Inflammatory macrophage (primary cell): ENCODE measurements around the gene TNIK.

ENCODE experiments used
- DNase-seq, 2 donors: peaks; one replicate each; pipeline ENCODE4 v3.0.0-alpha.2; 2020 to 2022

The TNIK gene

GRCh38 chr3:171222995-171223394 lies 237.2 kb downstream of the TNIK start:
- DNase-seq: no peak

GRCh38 chr3:171221597-171221996 lies 238.6 kb downstream of the TNIK start:
- DNase-seq: no peak

DNA sequence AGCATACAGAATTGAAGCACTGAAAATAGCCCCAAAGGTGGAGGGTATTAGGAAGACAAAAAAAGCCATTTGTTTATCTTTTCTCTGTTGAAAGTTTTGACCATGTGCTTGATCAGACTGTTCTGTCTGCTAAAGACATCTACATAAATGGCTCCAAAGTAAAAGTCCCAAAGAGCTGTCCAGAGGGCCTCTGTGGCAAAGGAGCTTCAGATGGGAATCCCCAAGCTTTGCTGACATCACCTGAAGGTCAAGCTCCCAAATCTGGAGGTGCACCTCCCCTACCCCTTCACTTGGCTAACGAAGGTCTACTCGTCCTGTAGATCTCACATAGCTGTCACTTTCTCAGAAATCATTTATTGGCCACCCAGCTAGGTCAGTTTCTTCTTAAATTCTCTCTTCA lies 239.1 kb downstream of the TNIK start:
- DNase-seq: no peak

DNA sequence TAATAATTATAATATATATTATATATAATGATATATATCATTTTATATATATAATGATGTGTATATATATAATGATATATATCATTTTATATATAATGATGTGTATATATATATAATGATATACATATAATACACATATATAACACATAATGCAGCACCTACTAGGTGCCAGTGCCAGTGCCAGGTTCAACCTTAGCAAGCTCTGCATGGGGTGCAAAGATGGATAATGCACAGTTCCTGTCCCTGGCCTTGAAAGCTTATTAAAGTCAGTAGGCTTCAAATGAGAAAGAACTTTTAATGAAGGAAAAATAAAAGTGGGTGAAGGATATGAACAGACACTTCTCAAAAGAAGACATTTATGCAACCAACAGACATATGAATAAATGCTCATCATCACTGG lies 240.9 kb downstream of the TNIK start:
- no peak for DNase-seq

DNA sequence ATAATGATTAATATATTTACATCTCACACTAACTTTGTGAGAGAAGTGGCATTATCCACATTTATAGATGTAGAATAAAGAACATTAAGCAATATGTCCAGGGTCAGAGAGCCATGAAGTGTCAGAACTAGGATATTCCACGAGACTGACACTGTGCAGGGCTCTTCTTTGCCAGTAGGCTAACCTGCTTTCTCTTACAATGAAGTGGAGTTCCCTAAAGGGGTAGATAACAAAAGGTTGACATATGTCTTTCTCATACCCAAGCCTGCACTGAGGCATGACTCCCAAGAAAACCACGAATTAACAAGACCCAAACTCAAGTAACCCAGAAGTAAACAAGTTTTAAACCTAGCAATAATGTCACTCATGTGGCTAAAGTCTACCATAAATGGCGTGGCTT lies 242.1 kb downstream of the TNIK start:
- no peak for DNase-seq

GRCh38 chr3:171213907-171214306 lies 246.3 kb downstream of the TNIK start:
- no peak for DNase-seq

GRCh38 chr3:171213178-171213577 lies 247.0 kb downstream of the TNIK start:
- DNase-seq: no peak

DNA sequence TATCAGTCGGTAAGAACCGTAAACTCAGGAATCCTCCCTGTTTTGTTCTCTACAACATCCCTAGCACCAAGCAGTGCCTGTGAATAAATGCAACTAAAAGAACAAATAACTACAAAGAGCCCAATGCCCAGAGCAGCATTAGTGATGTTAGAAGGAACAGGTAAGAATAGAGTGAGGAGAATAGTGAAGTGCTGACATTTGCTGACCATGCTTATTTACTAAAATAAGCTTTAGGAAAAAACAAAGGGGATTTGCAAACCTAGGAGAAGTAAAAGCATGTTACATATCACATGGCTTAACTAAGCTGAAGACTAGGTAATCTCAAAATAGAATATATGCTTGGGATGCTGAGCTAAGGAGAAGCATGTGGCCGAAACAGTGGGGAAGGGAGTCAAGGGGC lies 247.6 kb downstream of the TNIK start:
- no peak for DNase-seq

DNA sequence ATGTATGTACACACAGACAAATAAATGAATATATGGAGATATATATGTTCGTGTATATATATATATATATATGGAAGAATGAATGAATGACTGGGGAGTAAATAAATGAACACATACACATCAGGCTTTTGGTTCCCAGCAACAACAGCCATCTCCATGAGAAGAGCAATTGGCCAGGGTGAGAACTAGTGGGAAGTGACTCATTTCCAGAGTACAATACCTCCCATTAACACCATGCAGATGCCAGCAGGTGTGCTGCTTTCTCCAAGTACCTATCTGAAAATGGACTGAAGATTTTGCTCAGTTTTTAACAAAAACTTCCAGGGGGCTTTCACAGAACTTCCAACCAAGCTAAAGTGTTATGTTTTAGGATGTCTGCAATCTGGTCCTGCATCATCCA lies 253.9 kb downstream of the TNIK start:
- DNase-seq: no peak

GRCh38 chr3:171204942-171205341 lies 255.3 kb downstream of the TNIK start:
- DNase-seq: no peak

- no peak for DNase-seq
Measured at GRCh38 chr3:171201825-171202224, 258.4 kb downstream of the TNIK start.

DNA sequence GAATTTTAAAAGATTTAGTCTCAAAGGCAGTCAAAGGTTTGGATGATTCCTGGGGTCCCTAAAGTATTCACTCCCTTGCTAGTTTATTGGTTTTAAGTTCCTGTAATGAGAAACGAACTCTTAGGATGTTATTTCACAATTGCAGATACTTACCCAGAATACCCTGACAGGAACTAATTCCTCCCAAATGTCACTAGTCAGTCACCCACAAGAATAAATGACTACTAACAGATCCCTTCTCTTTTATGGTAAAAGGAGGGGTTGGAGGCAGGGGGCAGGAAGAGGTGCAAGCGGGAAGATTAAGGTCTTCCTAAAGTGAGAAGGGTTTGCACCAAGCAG lies 259.5 kb downstream of the TNIK start:
- no peak for DNase-seq

DNA sequence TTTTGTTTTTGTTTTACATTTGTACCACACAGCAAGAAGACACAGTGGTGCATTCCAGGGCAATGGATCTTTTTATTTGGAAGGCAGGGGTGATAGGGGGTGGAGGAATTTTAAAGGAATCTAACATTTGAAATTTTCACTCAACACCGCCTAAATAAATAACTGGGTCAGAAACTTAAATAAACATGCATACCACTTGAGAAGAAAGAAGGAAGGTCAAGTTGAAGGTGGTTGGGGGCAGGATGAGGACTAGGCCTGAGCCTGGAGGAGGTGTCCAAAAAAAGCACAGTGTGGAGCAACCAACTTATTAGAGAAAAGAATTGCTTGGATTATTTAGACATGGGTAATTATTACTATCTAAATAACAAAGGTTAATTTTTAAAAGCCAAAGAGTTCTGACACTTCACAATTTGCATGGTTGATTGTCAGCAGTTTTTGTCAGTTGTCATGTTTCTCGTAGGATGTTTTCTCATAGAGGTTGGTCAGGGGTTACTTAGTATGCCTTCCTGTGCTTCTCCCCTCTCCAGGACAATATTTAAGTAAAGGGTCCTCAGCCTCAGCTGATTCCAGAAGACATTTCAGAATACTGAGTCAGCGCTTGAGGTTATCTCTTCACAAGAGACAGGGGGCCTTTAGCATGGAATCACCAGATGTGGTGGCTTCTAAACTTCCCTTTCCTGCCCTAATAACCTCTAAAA lies 260.0 kb downstream of the TNIK start:
- DNase-seq: no peak

DNA sequence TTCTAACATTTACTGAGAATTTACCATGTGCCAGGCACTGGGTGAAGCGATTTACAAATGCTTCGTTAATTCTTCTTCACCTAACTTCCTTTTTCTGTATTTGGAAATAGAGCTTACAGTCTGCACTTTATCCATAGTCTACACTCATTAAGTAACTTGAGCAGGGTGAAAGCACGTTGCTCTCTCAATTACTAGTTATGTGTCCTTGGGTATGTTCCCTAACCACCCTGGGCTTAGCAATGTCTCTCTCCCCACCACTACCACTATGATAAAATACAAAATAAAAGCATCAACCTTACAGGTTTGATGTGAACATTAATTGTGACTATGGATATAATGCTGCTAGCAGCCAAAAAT lies 260.8 kb downstream of the TNIK start:
- DNase-seq: peak in 1 of 2 donors; percentile 28

DNA sequence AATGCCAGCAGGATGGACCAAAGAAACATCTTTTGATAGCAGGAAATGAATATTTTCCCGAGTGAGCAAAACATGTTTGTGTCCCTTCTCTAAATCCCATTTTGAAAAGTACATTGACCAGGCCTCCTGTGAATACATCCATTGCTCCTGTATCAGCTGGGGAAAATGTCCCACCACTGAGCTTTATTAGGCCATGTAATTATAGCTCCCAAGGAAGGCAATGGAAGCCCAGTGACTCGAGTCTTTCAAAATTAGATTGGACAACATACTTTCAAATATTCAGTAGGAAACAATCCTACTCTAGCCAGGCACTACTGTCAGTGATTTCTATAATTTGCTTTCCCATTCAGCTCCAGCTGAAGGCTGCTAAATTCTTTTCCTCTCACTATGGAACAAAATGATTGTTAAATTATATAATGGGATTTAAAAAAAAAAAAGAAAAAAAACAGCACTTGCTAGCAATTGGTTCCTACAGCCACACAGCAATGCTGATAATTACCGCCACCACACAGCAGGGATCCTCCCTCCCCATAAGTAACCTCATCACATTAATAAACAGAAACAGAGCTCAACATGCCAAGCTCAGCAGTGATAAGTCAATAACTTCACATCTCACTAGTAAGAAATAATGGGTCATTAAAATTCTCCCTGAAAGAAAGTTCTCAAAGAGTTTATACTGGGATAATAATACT lies 261.3 kb downstream of the TNIK start:
- no peak for DNase-seq

DNA sequence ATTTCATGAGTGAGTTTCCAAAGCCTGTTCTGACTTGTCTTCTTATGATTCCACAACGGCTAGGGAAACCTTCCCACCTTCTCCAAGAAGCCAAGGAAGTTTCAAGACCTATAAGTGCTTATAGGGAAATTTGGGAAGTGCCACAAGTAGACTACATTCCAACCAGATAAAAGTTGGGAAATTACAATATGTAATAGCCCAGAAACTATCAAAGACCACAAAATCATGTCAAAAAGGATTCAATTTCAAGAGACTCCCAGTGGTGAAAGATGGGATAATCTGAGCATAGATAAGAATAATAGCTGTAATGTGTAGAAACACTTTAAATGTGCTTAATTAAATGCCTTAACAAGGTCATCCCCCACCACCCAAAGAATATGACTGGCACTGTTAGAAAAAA lies 264.5 kb downstream of the TNIK start:
- DNase-seq: no peak

- DNase-seq: no peak
Measured at GRCh38 chr3:171194965-171195364, 265.2 kb downstream of the TNIK start.

DNA sequence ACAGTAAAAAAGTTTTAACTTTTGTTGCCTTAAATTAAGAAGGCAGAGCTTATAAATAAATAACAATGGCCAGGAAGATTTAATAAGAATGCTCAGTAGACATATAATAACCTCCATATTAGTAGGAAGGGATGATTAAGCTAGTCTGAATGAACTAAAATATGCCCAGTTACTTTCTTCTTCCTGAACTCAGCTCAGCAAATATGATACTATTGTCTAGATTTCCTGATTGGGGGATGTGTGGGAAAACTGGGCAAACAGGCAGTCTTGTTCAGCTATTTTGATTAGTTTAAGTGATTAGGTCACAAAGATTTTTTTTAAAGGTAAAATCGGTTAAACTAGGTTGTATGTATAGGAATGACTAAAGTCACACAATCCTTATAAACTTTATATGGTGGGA lies 266.5 kb downstream of the TNIK start:
- DNase-seq: no peak

DNA sequence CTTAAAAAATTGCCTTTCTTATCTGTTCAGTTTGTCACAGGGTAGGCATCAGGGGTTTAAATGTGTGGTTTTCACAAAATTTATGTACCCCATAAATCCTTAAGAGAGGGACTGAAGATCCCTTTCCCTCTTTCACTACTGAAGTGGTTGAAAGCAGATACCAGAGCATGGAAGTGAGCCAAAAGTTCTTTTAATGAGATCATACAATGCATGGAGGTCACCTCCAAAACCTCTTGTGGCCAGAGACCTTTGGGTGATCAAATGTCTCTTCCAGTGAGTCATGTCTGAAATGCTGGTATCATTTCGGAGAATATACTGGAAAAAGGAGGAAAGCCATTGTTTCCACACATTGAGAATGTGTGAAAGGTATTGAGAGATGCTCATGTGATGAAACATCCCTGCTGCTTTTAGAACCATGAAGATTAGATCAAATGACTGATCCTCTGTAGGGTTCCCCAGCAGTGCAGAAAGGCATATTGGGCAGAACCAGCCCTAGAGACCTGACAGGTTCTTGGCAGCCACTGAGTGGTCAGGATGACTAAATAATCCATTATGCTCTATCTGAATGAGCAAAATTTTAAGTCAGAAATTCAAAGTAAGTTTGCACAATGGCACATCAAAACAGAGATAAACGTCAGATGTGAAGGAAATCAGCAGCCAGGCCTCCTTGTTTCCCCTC lies 267.9 kb downstream of the TNIK start:
- no peak for DNase-seq

DNA sequence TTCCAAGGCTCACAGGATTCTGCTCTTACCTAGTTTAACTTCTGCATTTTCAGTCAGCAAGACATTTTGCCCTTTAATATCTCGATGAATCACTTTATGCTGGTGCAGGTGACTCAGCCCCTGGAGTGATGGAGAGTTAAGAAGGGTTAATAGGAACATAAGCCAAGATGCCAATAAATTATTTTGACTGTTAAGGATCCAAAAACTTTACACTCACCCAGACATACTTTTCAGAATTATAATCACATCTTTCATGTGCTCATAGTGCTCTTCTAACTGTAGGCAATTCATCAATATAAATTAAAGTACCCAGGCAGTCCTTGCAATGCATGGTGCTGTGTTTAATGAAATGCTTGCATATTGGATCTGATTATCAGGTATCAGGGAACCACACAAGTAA lies 269.5 kb downstream of the TNIK start:
- DNase-seq: no peak

DNA sequence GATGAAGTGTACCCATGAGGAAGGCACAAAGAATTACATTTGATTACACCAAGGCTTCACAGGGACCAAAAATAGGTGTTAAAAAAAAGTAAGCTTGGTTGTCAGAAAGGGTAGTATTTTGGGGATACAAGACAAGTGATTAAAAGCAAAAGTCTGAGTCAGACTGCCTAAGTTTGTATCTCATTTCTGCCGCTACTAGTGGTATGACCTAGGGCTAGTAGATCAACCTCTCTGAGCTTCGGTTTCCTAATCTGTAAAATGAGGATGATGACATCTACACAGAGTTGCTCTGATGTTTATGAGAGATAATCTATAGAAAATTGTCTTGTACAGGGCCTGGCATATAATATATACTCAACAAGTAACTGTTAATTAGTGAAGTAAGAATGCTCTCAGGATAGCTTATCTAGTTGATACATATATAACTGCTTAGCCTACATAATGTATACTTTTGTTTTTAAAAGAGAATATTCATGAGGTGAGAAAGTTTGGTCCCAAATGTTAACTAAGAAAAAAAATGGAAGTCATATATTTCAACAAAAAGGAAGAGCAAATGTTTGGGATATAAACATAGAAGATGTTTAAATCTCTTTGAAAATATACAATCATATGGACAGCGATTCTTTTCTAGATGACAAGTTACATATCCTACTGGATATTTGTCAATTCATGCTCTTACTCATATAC lies 270.7 kb downstream of the TNIK start:
- DNase-seq: no peak

- DNase-seq: peak; percentile 18 to 24
Measured at GRCh38 chr3:171187706-171188290, 272.4 kb downstream of the TNIK start.

DNA sequence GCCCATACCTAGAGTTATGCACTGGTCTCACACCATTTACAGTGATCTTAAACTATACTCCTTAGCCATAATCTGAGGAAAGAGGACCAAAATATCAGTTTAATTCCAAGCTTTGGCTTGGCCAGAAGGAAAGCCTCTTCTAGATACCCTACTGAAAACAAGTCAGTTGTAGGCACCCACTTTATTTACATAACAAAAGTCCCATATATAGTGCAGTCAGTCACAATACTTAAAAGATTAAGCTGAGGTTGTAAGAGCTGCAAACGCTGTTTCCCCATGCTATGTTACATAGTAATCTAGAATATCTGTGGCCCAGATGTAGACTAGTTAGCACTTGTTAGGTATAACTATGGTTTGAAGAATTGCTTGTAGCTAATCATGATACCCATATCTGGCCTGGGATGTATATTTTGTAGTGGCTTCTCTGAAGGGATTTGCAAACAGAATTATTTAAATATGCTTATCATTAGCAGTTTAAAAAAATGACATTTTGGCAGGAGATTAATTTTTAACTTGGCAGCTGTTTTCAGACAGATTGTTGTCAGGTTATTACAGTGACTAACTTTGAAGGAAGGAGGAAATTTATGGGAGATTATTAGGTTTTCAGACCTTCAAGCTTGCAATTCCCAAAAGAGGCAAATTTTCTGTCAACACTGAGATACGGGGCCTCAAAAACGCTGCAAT lies 273.2 kb downstream of the TNIK start:
- DNase-seq: no peak
